Uterus (tissue), 4 donors: ENCODE results near the gene SDK2. TPM values are rescaled to one million over a fixed set of nuclear protein-coding genes. Genes with fewer than 3 reads are reported as not detected.

Experiments used
- DNase-seq, 2 donors: peaks; one replicate each; pipeline ENCODE4 v3.0.0-alpha.2; 2019 to 2020
- H3K27ac ChIP-seq, 2 donors: fragments of 200-600 bp; sonication (generic); 1 replicate in 1 of 2; 2 replicates in 1 of 2; pipeline ENCODE4 v1.5.1; 2016 to 2018
- H3K27me3 ChIP-seq, 2 donors: fragments of 200-600 bp; sonication (generic); one replicate each; pipeline ENCODE4 v1.5.1; 2018 to 2019; ENCODE audit warnings: control low read depth in 1 of 2
- H3K36me3 ChIP-seq, 2 donors: fragments of 200-600 bp; sonication (generic); one replicate each; pipeline ENCODE4 v1.5.1; 2019; ENCODE audit warnings: control low read depth in 1 of 2
- H3K4me1 ChIP-seq, 2 donors: fragments of 200-600 bp; sonication (generic); one replicate each; pipeline ENCODE4 v1.5.1; 2018 to 2019; ENCODE audit warnings: control low read depth in 1 of 2
- H3K4me3 ChIP-seq, 2 donors: fragments of 200-600 bp; sonication (generic); 1 replicate in 1 of 2; 2 replicates in 1 of 2; pipeline ENCODE4 v1.5.1; 2018 to 2019; ENCODE audit warnings: mild to moderate bottlenecking in 1 of 2
- H3K9me3 ChIP-seq, 2 donors: fragments of 200-600 bp; sonication (generic); one replicate each; pipeline ENCODE4 v1.5.1; 2019; ENCODE audit warnings: control low read depth in 1 of 2
- CTCF ChIP-seq, 4 experiments: fragments of 200-600 bp in 2 of 4; fragments of 450-650 bp in 2 of 4; sonication (generic) in 2 of 4; IDR thresholded peaks; one replicate each; pipeline ENCODE4 v1.5.1; 2016 to 2019; ENCODE audit warnings: antibody characterized with exemption in 4 of 4, mild to moderate bottlenecking in 2 of 4, moderate library complexity in 1 of 4
- POLR2A ChIP-seq, 2 donors: fragments of 450-650 bp; IDR thresholded peaks; one replicate each; pipeline ENCODE4 v1.6.1; 2016; ENCODE audit warnings: antibody characterized with exemption in 2 of 2, mild to moderate bottlenecking in 1 of 2, moderate library complexity in 1 of 2
- intact Hi-C: fragments of 100-400 bp; cut with DNase I; formaldehyde crosslinking; loops from one replicate; pipeline ENCODE4 v1.15.1; 2023; ENCODE audit warnings: low total_unique reads
- total RNA-seq, 4 donors: library from RNA; depleted of rRNA in 3 of 4; stranded (reverse); fragments of >200 nt in 3 of 4; gene quantifications; one replicate each; pipeline versions ENCODE4 v1.1.0 to v1.2.4, GENCODE V29; 2014 to 2023
- donor health status: DM: yes; HTN: yes; CAD: no.

SDK2 gene
- total RNA-seq, 4 donors from 2014 or later = 1.1 to 5.0 TPM; not detected in 2

GRCh38 chr17:73582821-73583220, 61.4 kb downstream of the SDK2 start:
- H3K9me3 ChIP-seq = no peaks in the 10 kb centered on the region
- no peaks in the 10 kb centered on the region for H3K27me3 ChIP-seq
- no peak overlapping the region for H3K4me3 ChIP-seq
- intact Hi-C loops = no loop called here
- no peak overlapping the region for H3K27ac ChIP-seq
- TF ChIP-seq POLR2A (IDR thresholded peaks at IDR 0.05) = no peak
- TF ChIP-seq CTCF (IDR thresholded peaks at IDR 0.05) = no peak
- no peaks in the 10 kb centered on the region for H3K4me1 ChIP-seq
- no peak for DNase-seq
- no peaks in the 10 kb centered on the region for H3K36me3 ChIP-seq

GRCh38 chr17:73582359-73582758, 61.9 kb downstream of the SDK2 start:
- Histone ChIP-seq H3K9me3 (no peaks in the 10 kb centered on the region), H3K27me3 (no peaks in the 10 kb centered on the region), H3K36me3 (no peaks in the 10 kb centered on the region), H3K4me3 (no peak overlapping the region), H3K27ac (no peak overlapping the region), H3K4me1 (no peaks in the 10 kb centered on the region)
- intact Hi-C loops = no loop called here
- DNase-seq = no peak
- TF ChIP-seq POLR2A (IDR thresholded peaks at IDR 0.05) (no peak), CTCF (IDR thresholded peaks at IDR 0.05) (no peak)

GRCh38 chr17:73581379-73581778, 62.9 kb downstream of the SDK2 start:
- DNase-seq = no peak
- Histone ChIP-seq H3K27me3 (no peaks in the 10 kb centered on the region), H3K4me3 (no peak overlapping the region), H3K9me3 (no peaks in the 10 kb centered on the region), H3K27ac (no peak overlapping the region), H3K4me1 (no peaks in the 10 kb centered on the region), H3K36me3 (no peaks in the 10 kb centered on the region)
- TF ChIP-seq POLR2A (IDR thresholded peaks at IDR 0.05) (no peak), CTCF (IDR thresholded peaks at IDR 0.05) (no peak)
- intact Hi-C loops = no loop called here

GRCh38 chr17:73580073-73580710, 64.1 kb downstream of the SDK2 start:
- Histone ChIP-seq H3K27ac (no peak overlapping the region), H3K36me3 (no peaks in the 10 kb centered on the region), H3K4me3 (no peak overlapping the region), H3K9me3 (no peaks in the 10 kb centered on the region), H3K4me1 (no peaks in the 10 kb centered on the region), H3K27me3 (no peaks in the 10 kb centered on the region)
- intact Hi-C loops = no loop called here
- no peak for TF ChIP-seq POLR2A (IDR thresholded peaks at IDR 0.05)
- no peak for TF ChIP-seq CTCF (IDR thresholded peaks at IDR 0.05)
- no peak for DNase-seq

- Histone ChIP-seq H3K27me3 (no peaks in the 10 kb centered on the region), H3K4me1 (no peaks in the 10 kb centered on the region), H3K36me3 (no peaks in the 10 kb centered on the region), H3K27ac (no peak overlapping the region), H3K9me3 (no peaks in the 10 kb centered on the region), H3K4me3 (no peak overlapping the region)
- intact Hi-C loops = no loop called here
- TF ChIP-seq POLR2A (IDR thresholded peaks at IDR 0.05) = no peak
- no peak for TF ChIP-seq CTCF (IDR thresholded peaks at IDR 0.05)
- DNase-seq = no peak
Observed at GRCh38 chr17:73576556-73577098, 67.6 kb downstream of the SDK2 start.
